ENCODE results near the gene ADK.

Gene ADK

DNA sequence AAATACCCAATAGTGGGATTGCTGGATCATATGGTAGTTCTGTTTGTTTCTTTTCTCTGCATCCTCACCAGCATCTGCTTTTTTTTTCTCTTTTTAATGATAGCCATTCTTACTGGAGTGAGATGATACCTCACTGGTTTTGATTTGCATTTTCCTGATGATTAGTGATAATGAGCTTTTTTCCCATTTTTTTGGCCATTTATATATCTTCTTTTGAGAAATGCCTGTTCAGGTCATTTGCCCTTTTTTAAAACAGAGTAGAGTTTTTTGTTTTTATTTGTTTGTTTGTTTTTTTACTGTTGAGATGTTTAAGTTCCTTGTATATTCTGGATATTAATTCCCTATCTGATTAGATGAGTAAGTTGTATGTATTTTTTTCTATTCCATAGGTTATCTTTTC is 469.6 kb downstream of the ADK start:
- H3K27ac ChIP-seq (ENCODE audit: low read depth, low read length, severe bottlenecking), result no peak overlapping the region
- H3K4me1 ChIP-seq (ENCODE audit: control insufficient read depth, insufficient read depth, low read length, poor library complexity, severe bottlenecking), result no peaks in the 10 kb centered on the region
- no peak overlapping the region for H3K4me3 ChIP-seq (ENCODE audit: extremely low read depth, insufficient read depth, low read length, poor library complexity, severe bottlenecking)
- H3K9me3 ChIP-seq (ENCODE audit: control insufficient read depth, low read length), result no peaks in the 10 kb centered on the region
- H3K36me3 ChIP-seq (ENCODE audit: control insufficient read depth, insufficient read depth, low read length), result no peaks in the 10 kb centered on the region

- no peak overlapping the region for H3K27ac ChIP-seq (ENCODE audit: low read depth, low read length, severe bottlenecking)
- WGBS, 2 experiments (ENCODE audit: insufficient coverage in 2 of 2), result no CpG with 5 or more reads among the region's 2 CpGs
- no peak overlapping the region for H3K4me3 ChIP-seq (ENCODE audit: extremely low read depth, insufficient read depth, low read length, poor library complexity, severe bottlenecking)
- no peaks in the 10 kb centered on the region for H3K4me1 ChIP-seq (ENCODE audit: control insufficient read depth, insufficient read depth, low read length, poor library complexity, severe bottlenecking)
- H3K36me3 ChIP-seq (ENCODE audit: control insufficient read depth, insufficient read depth, low read length), result no peaks in the 10 kb centered on the region
- H3K9me3 ChIP-seq (ENCODE audit: control insufficient read depth, low read length), result no peaks in the 10 kb centered on the region
Observed at GRCh38 chr10:74623786-74624185, 472.8 kb downstream of the ADK start.

- no peak overlapping the region for H3K27ac ChIP-seq (ENCODE audit: low read depth, low read length, severe bottlenecking)
- H3K4me3 ChIP-seq (ENCODE audit: extremely low read depth, insufficient read depth, low read length, poor library complexity, severe bottlenecking), result no peak overlapping the region
- H3K9me3 ChIP-seq (ENCODE audit: control insufficient read depth, low read length), result no peaks in the 10 kb centered on the region
- no CpG with 5 or more reads among the region's 1 CpG for WGBS, 2 experiments (ENCODE audit: insufficient coverage in 2 of 2)
- no peaks in the 10 kb centered on the region for H3K4me1 ChIP-seq (ENCODE audit: control insufficient read depth, insufficient read depth, low read length, poor library complexity, severe bottlenecking)
- no peaks in the 10 kb centered on the region for H3K36me3 ChIP-seq (ENCODE audit: control insufficient read depth, insufficient read depth, low read length)
Observed at GRCh38 chr10:74624501-74624900, 473.5 kb downstream of the ADK start.

DNA sequence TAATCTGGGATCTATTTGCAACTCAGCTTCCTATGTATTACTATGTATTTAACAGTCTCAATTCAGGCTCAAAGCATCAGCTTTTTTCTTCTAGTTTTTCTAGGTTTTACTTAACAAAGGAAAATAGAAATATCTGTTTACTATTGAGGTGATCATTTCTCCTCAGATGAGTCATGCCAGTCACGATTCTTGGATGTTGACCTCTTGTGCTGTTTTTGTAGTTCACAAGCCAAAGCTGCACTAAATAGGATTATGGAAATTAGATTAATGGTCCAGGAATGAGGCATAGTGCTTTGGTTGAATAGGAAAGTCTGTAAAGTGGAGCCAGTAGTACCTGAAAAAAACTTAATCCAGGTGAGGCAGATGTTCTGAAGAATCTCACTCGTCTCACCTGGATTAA is 477.1 kb downstream of the ADK start:
- no peak overlapping the region for H3K27ac ChIP-seq (ENCODE audit: low read depth, low read length, severe bottlenecking)
- no peaks in the 10 kb centered on the region for H3K9me3 ChIP-seq (ENCODE audit: control insufficient read depth, low read length)
- no peak overlapping the region for H3K4me3 ChIP-seq (ENCODE audit: extremely low read depth, insufficient read depth, low read length, poor library complexity, severe bottlenecking)
- no peaks in the 10 kb centered on the region for H3K36me3 ChIP-seq (ENCODE audit: control insufficient read depth, insufficient read depth, low read length)
- no peaks in the 10 kb centered on the region for H3K4me1 ChIP-seq (ENCODE audit: control insufficient read depth, insufficient read depth, low read length, poor library complexity, severe bottlenecking)
- 92 to 100% methylated on average over 1 of the region's 2 CpGs for WGBS, 2 experiments (ENCODE audit: insufficient coverage in 2 of 2)

- H3K4me1 ChIP-seq (ENCODE audit: control insufficient read depth, insufficient read depth, low read length, poor library complexity, severe bottlenecking), result no peaks in the 10 kb centered on the region
- H3K9me3 ChIP-seq (ENCODE audit: control insufficient read depth, low read length), result peaks cover 5% of the 10 kb centered on the region
- no peak overlapping the region for H3K4me3 ChIP-seq (ENCODE audit: extremely low read depth, insufficient read depth, low read length, poor library complexity, severe bottlenecking)
- no peak overlapping the region for H3K27ac ChIP-seq (ENCODE audit: low read depth, low read length, severe bottlenecking)
- peaks cover 5% of the 10 kb centered on the region for H3K36me3 ChIP-seq (ENCODE audit: control insufficient read depth, insufficient read depth, low read length)
Observed at GRCh38 chr10:74634995-74635536, 484.0 kb downstream of the ADK start.

GRCh38 chr10:74635655-74636054 is 484.6 kb downstream of the ADK start:
- Histone ChIP-seq H3K27ac (ENCODE audit: low read depth, low read length, severe bottlenecking) (no peak overlapping the region), H3K36me3 (ENCODE audit: control insufficient read depth, insufficient read depth, low read length) (peaks cover 5% of the 10 kb centered on the region), H3K4me1 (ENCODE audit: control insufficient read depth, insufficient read depth, low read length, poor library complexity, severe bottlenecking) (no peaks in the 10 kb centered on the region), H3K4me3 (ENCODE audit: extremely low read depth, insufficient read depth, low read length, poor library complexity, severe bottlenecking) (no peak overlapping the region), H3K9me3 (ENCODE audit: control insufficient read depth, low read length) (peaks cover 5% of the 10 kb centered on the region)
- WGBS, 2 experiments (ENCODE audit: insufficient coverage in 2 of 2), result 83 to 100% methylated on average over 1 of the region's 4 CpGs

GRCh38 chr10:74637685-74638084 is 486.7 kb downstream of the ADK start:
- Histone ChIP-seq H3K4me1 (ENCODE audit: control insufficient read depth, insufficient read depth, low read length, poor library complexity, severe bottlenecking) (no peaks in the 10 kb centered on the region), H3K9me3 (ENCODE audit: control insufficient read depth, low read length) (peaks cover 5% of the 10 kb centered on the region), H3K27ac (ENCODE audit: low read depth, low read length, severe bottlenecking) (no peak overlapping the region), H3K4me3 (ENCODE audit: extremely low read depth, insufficient read depth, low read length, poor library complexity, severe bottlenecking) (no peak overlapping the region), H3K36me3 (ENCODE audit: control insufficient read depth, insufficient read depth, low read length) (peaks cover 5% of the 10 kb centered on the region)
- no CpG with 5 or more reads among the region's 1 CpG for WGBS, 2 experiments (ENCODE audit: insufficient coverage in 2 of 2)

GRCh38 chr10:74640134-74640921 is 489.3 kb downstream of the ADK start:
- Histone ChIP-seq H3K4me1 (ENCODE audit: control insufficient read depth, insufficient read depth, low read length, poor library complexity, severe bottlenecking) (no peaks in the 10 kb centered on the region), H3K27ac (ENCODE audit: low read depth, low read length, severe bottlenecking) (no peak overlapping the region), H3K9me3 (ENCODE audit: control insufficient read depth, low read length) (no peaks in the 10 kb centered on the region), H3K36me3 (ENCODE audit: control insufficient read depth, insufficient read depth, low read length) (peaks cover 5% of the 10 kb centered on the region), H3K4me3 (ENCODE audit: extremely low read depth, insufficient read depth, low read length, poor library complexity, severe bottlenecking) (no peak overlapping the region)
- WGBS, 2 experiments (ENCODE audit: insufficient coverage in 2 of 2), result 42 to 52% methylated on average over 2 of the region's 5 CpGs

GRCh38 chr10:74641659-74642058 is 490.6 kb downstream of the ADK start:
- Histone ChIP-seq H3K4me3 (ENCODE audit: extremely low read depth, insufficient read depth, low read length, poor library complexity, severe bottlenecking) (no peak overlapping the region), H3K27ac (ENCODE audit: low read depth, low read length, severe bottlenecking) (no peak overlapping the region), H3K4me1 (ENCODE audit: control insufficient read depth, insufficient read depth, low read length, poor library complexity, severe bottlenecking) (no peaks in the 10 kb centered on the region), H3K9me3 (ENCODE audit: control insufficient read depth, low read length) (no peaks in the 10 kb centered on the region), H3K36me3 (ENCODE audit: control insufficient read depth, insufficient read depth, low read length) (no peaks in the 10 kb centered on the region)
- WGBS, 2 experiments (ENCODE audit: insufficient coverage in 2 of 2), result 100% methylated on average over 1 of the region's 1 CpG

GRCh38 chr10:74642901-74643595 is 492.0 kb downstream of the ADK start:
- no peak overlapping the region for H3K4me3 ChIP-seq (ENCODE audit: extremely low read depth, insufficient read depth, low read length, poor library complexity, severe bottlenecking)
- H3K4me1 ChIP-seq (ENCODE audit: control insufficient read depth, insufficient read depth, low read length, poor library complexity, severe bottlenecking), result no peaks in the 10 kb centered on the region
- no peak overlapping the region for H3K27ac ChIP-seq (ENCODE audit: low read depth, low read length, severe bottlenecking)
- H3K36me3 ChIP-seq (ENCODE audit: control insufficient read depth, insufficient read depth, low read length), result no peaks in the 10 kb centered on the region
- WGBS, 2 experiments (ENCODE audit: insufficient coverage in 2 of 2), result no CpG with 5 or more reads among the region's 1 CpG
- H3K9me3 ChIP-seq (ENCODE audit: control insufficient read depth, low read length), result no peaks in the 10 kb centered on the region

DNA sequence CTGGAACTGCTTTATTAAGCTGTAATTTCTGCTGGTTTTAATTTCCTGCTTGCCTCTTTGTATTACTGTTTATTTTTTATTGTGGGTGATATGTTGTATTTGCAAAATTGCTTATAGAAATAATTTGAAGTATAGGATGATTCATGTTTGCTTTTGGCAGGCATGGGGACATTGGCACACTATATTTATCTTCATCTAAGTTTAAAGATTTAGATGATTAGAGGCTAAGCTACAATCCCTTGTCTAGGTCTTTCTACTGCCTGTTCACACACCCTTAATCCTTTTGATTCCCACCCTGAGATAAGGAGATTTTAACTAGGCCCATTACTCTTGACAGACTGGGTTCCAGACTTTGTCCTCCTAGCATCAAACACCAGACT is 492.6 kb downstream of the ADK start:
- no peak overlapping the region for H3K27ac ChIP-seq (ENCODE audit: low read depth, low read length, severe bottlenecking)
- H3K4me3 ChIP-seq (ENCODE audit: extremely low read depth, insufficient read depth, low read length, poor library complexity, severe bottlenecking), result no peak overlapping the region
- H3K36me3 ChIP-seq (ENCODE audit: control insufficient read depth, insufficient read depth, low read length), result no peaks in the 10 kb centered on the region
- no peaks in the 10 kb centered on the region for H3K9me3 ChIP-seq (ENCODE audit: control insufficient read depth, low read length)
- no peaks in the 10 kb centered on the region for H3K4me1 ChIP-seq (ENCODE audit: control insufficient read depth, insufficient read depth, low read length, poor library complexity, severe bottlenecking)

Data from mesodermal cell (in vitro differentiated cells).